ENCODE data around the gene MAGIX.
"Not testable (repeated sequence)": the region's sequence is repeated elsewhere in the genome, so short reads cannot be mapped to it uniquely, and the experiment has no call there.

Gene MAGIX

GRCh38 chrX:49162620-49163019 lies at the start of gene MAGIX:
Gene MAGIX, plus strand, starts transcription at chrX:49162758. Its CDS starts 132 bp downstream, at chrX:49162890.
- no peak for DNase-seq

DNA sequence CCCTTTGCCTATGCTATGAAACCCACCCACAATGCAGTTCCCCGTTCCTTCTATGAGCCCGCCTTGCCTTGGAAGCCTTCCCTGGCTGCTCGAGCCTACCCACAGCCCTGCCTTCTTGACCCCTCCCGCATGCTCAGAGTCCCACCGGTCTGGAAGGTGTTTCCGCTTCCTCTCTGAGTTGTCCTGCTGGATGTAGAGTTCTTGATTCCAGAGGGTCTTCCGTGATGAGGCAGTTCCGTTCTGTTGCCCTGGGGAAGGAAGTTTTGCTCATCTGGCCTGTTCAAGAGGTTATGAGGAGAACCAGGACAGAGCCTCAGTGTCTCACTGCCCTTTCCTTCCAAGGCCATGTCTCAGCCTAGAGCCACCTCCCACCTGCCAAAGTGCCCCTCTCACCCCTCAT lies 46.5 kb upstream of the MAGIX start:
- no peak for DNase-seq

DNA sequence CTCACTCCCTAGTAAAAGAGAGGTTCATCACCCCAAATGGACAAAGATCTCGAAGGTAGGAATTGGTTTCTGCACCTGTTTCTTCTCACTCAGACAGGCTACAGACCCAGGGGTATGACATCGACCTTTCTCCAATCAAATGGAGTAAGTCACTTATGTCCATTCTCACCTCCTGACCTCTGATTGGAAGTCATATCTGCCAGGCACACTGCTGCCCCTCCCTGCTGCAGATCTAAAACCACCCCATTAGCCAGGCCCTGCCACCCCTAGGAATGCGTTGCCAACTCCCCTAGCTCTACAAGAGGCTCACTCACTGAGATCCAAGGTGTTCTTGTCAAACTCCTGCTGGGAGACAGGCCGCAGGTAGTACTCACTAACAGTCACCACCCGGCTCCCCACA lies 45.8 kb upstream of the MAGIX start:
- DNase-seq, result no peak

- DNase-seq, result no peak
Measured at GRCh38 chrX:49117581-49117980, 45.0 kb upstream of the MAGIX start.

- no peak for DNase-seq
Measured at GRCh38 chrX:49120091-49120490, 42.5 kb upstream of the MAGIX start.

DNA sequence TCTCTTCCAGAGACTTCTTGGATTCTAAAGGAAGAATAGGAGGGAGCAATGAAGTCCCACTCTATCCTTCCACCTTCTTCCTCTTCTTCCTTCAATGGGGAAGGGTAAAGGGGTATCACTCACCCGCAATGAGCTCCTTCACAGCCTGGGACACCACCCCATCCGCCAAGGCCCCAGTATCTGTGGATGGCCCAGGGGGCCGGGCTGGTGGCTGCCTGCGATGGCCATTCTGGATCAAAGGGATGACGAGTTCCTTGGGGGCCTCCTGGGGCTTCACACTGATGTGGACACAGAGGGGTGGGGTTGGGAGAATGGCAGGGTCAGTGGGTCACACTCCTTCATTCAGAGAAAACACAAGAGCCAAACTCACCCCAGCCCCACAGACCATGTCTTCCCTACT lies 40.1 kb upstream of the MAGIX start:
- DNase-seq, result no peak

DNA sequence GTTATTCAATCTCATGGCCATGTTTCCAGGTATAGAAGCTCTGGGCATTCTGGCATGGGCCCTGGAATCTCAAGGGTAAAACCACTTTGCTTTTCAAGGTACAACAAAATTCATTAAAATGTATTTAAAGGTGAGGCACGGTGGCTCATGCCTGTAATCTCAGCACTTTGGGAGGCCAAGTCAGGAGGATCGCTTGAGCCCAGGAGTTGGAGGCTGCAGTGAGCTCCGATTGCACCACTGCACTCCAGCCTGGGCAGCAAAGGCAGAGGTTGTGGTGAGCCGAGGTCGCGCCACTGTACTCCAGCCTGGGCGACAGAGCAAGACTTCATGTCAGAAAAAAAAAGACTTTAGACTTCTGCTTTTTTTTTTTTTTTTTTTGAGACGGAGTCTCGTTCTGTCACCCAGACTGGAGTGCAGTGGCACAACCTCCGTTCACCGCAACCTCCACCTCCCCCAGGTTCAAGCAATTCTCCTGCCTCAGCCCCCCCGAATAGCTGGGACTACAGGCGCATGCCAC lies 34.8 kb upstream of the MAGIX start:
- DNase-seq, result not testable (repeated sequence)

GRCh38 chrX:49129427-49129826 lies 33.1 kb upstream of the MAGIX start:
- DNase-seq, result no peak

GRCh38 chrX:49132275-49132674 lies 30.3 kb upstream of the MAGIX start:
- DNase-seq, result not testable (repeated sequence)

DNA sequence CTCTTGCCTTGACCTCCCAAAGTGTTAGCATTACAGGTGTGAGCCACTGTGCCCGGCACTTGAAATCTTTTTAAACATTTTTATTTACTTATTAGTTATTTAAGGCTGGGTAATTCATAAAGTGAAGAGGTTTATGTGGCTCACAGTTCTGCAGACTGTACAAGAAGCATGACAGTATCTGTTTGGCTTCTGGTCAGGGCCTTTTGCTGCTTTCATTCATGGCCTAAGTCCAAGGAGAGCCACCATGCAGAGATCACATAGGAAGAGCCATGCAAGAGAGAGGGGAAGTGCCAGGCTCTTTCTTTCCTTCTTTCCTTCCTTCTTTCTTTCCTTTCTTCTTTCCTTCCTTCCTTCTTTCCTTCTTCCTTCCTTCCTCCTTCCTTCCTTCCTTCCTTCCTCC lies 28.8 kb upstream of the MAGIX start:
- DNase-seq, result no peak

DNA sequence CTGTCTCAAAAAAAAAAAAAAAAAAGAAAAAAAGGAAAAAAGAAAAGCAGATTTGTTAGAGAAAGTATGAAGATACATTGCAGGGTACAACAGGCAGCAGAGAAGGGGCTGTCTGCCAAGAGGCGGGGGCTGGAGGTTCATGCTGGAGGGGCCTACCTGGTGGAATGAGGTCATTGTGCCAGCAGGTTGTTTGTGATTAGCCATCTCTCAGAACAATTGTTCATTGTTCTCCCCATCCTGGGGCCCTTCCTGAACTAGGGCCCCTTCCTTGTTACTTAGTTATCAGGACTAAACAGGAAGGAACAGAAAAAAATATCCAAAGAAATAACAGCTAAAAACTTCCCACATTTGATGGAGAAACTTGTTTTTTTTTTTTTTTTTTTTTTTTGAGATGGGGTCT lies 25.1 kb upstream of the MAGIX start:
- DNase-seq, result no peak

DNA sequence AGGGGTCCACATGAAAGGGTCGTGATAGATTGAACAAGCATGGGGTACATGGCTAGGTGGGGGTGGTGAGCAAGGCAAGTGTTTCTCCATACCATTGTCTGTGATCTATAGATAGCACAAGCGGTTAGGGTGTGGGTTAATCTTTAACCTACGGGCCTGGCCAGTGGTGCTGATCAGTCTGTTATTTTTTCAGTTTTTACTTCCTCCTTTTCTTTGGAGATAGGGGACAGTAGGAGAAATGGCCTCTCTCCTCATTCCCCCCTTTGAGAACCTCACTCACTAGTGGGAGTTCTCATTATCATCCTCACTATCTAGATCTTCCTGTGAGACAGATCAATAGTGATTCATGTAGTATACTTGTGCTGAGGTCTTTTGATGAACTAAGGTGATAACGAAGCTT lies 22.8 kb upstream of the MAGIX start:
- DNase-seq, result no peak

- peak; percentile 50 for DNase-seq
Measured at GRCh38 chrX:49142264-49142663, 20.3 kb upstream of the MAGIX start.

- not testable (repeated sequence) for DNase-seq
Measured at GRCh38 chrX:49143154-49143553, 19.4 kb upstream of the MAGIX start.

DNA sequence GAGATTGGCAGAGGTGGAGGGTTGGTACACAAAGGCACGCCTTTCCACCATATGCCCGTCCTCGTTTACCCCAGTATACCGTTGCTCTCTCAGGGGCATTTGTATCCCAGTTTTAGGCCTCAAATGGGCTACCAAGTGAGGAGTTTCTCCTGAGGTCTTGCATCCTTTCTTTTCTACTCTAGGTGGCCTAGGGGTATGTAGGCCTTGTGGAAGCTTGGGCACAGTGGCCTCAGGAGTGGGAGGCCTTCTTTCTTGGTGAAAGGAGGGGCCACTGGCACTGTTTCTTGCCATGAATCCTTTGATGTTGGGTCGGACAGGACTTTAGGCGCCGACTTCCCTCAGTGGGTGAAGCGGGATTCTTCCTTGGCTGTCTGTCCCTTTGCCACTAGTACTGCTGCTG lies 15.3 kb upstream of the MAGIX start:
- no peak for DNase-seq

DNA sequence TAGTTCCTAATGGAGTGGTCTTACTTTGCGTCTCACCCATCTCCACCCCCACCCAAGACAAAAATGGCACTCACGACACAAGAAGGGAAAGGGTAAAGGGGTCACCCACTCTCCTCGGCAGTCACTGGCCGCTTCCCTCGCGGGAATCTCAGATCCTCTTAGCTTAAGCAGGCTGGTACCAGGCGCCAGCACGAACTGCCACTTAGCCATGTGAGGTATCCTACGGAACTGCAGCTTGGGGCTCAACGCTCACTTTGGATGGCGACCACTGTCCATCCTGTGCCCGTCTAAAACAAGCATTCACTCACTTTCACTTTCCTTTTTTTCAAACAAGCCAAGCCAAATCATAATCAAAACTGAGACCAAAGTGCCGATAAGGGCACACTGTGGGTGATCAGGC lies 14.6 kb upstream of the MAGIX start:
- DNase-seq, result no peak

GRCh38 chrX:49148390-49149100 lies 14.0 kb upstream of the MAGIX start:
- not testable (repeated sequence) for DNase-seq

DNA sequence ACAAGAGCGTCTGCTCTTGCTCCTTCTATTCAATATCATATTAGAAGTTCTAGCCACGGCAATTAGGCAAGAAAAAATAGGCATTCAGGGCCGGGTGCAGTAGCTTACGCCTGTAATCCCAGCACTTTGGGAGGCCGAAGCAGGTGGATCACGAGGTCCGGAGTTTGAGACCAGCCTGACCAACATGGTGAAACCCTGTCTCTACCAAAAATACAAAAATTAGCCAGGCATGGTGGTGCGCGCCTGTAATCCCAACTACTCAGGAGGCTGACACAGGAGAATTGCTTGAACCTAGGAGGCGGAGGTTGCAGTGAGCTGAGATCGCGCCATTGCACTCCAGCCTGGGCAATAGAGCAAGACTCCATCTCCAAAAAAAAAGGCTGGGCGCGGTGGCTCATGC lies 13.3 kb upstream of the MAGIX start:
- not testable (repeated sequence) for DNase-seq

- DNase-seq, result no peak
Measured at GRCh38 chrX:49153467-49153866, 9.1 kb upstream of the MAGIX start.

DNA sequence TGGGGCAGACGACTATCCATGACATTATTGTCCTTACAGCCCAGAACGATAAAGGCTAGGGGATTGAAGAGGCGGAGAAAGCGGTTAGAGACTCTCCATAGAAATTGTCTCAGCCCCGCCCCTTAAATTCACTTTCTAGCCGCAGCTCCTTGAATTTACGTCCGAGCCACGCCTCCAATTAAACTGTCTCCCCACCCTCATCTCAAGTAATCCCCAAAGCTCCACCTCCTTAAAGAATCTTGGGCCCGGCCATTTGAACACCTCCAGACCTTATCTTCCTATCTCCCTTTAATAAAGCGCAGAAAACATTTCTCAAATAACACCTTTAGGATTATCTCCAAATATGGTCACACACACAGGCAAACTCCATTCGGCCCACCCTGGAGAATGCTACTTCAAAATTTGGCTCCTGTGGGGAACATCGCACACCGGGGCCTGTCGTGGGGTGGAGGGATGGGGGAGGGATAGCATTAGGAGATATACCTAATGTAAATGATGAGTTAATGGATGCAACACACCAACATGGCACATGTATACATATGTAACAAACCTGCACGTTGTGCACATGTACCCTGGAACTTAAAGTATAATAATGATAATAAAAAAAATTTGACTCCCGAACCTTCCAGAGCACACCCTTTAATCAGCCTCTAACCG lies 7.2 kb upstream of the MAGIX start:
- no peak for DNase-seq

DNA sequence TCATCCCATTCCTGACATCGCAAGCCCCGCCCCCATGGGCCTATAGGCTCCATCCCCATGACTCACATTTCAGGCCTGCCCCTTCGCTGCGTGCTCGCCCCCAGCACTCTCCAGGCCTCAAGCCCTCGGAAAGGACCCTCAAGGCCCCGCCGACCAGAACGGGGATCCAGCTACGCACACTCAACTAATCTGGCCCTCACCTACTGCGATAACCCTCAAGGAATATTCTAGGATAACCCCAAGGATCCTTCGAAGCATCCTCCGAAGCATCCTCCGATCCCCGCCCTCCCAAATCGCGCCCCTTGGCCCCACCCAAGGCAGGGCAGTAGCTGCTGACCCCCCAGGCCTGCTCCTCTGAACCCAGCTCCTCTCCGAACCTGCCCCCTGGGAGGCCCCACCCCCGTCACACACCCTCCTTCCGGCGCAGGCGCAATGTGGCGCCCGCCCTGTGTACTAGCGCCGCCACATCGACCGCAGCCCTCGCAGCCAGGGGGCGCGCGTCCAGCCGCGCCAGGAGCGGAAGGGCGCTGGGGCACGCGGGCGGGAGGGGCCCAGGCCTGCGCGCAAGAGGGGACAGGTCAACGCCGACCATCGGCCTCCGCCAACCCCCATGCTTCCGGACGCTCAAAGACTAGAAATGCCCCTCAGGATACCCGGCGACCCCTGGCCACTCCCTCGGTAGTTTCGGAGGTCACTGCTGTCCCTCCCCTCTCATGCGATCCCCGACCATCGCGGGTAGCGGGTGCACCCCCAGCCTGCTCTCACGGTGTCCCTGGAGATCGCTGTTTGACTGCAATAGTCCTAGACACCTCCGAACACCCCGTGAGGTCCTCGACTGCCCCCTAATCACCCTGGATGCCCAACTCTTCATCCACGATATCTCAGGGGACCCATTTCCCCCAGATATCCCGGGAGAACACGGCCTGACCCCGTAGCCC lies 6.4 kb upstream of the MAGIX start:
- peak; percentile 65 for DNase-seq

- no peak for DNase-seq
Measured at GRCh38 chrX:49157194-49157593, 5.4 kb upstream of the MAGIX start.

GRCh38 chrX:49160908-49161307 lies 1.6 kb upstream of the MAGIX start:
- no peak for DNase-seq
